Activated CD4-positive, alpha-beta T cell treated with anti-CD3 and anti-CD28 coated beads for 24 hours (primary cell): ENCODE data around the gene SMIM33.
"Not testable (repeated sequence)": the region's sequence is repeated elsewhere in the genome, so short reads cannot be mapped to it uniquely, and the experiment has no call there.

Experiments
- DNase-seq, 2 donors: peaks; one replicate each; pipeline ENCODE4 v3.0.0-alpha.2; 2020; ENCODE audit warnings: low read depth in 2 of 2

Gene SMIM33

GRCh38 chr5:139470821-139471300, at the start of gene SMIM33:
TSS of gene SMIM33 (plus strand) at chr5:139471004. CDS start at chr5:139471122, 118 bp downstream.
- DNase-seq: no peak

- peak in 1 of 2 donors; percentile 38 for DNase-seq
Measured at GRCh38 chr5:139422307-139422893, 48.4 kb upstream of the SMIM33 start.

- no peak for DNase-seq
Measured at GRCh38 chr5:139425497-139425896, 45.3 kb upstream of the SMIM33 start.

- no peak for DNase-seq
Measured at GRCh38 chr5:139426203-139426885, 44.5 kb upstream of the SMIM33 start.

GRCh38 chr5:139430015-139430414, 40.8 kb upstream of the SMIM33 start:
- DNase-seq: no peak

GRCh38 chr5:139431706-139432105, 39.1 kb upstream of the SMIM33 start:
- DNase-seq: no peak

GRCh38 chr5:139435676-139436075, 35.1 kb upstream of the SMIM33 start:
- DNase-seq: no peak

- DNase-seq: no peak
Measured at GRCh38 chr5:139438707-139439012, 32.1 kb upstream of the SMIM33 start.

GRCh38 chr5:139439013-139439903, 31.5 kb upstream of the SMIM33 start, which contains the start of gene DNAJC18:
TSS of gene DNAJC18 (minus strand) at chr5:139439525. CDS start at chr5:139439445, 80 bp downstream.
- DNase-seq: peak; percentile 80 to 91

GRCh38 chr5:139440416-139440815, 30.4 kb upstream of the SMIM33 start:
- DNase-seq: not testable (repeated sequence)

- no peak for DNase-seq
Measured at GRCh38 chr5:139443831-139444453, 26.9 kb upstream of the SMIM33 start.

GRCh38 chr5:139445325-139446170, 25.3 kb upstream of the SMIM33 start:
- no peak for DNase-seq

GRCh38 chr5:139446956-139447779, 23.6 kb upstream of the SMIM33 start:
- no peak for DNase-seq

- DNase-seq: no peak
Measured at GRCh38 chr5:139451176-139451575, 19.6 kb upstream of the SMIM33 start.

GRCh38 chr5:139451878-139452660, 18.7 kb upstream of the SMIM33 start:
- DNase-seq: no peak

GRCh38 chr5:139453683-139454567, 16.9 kb upstream of the SMIM33 start:
- no peak for DNase-seq

GRCh38 chr5:139454568-139455290, 16.1 kb upstream of the SMIM33 start:
- DNase-seq: no peak

- DNase-seq: no peak
Measured at GRCh38 chr5:139456776-139457175, 14.0 kb upstream of the SMIM33 start.
